Kidney tubule cell (primary cell): ENCODE data around the gene MBNL2.
"Not testable (repeated sequence)": the region's sequence is repeated elsewhere in the genome, so short reads cannot be mapped to it uniquely, and the experiment has no call there.

ENCODE experiments used
- DNase-seq: peaks from one replicate; pipeline ENCODE4 v3.0.0-alpha.2; 2018; ENCODE audit warnings: low spot score

The MBNL2 gene, protein sequence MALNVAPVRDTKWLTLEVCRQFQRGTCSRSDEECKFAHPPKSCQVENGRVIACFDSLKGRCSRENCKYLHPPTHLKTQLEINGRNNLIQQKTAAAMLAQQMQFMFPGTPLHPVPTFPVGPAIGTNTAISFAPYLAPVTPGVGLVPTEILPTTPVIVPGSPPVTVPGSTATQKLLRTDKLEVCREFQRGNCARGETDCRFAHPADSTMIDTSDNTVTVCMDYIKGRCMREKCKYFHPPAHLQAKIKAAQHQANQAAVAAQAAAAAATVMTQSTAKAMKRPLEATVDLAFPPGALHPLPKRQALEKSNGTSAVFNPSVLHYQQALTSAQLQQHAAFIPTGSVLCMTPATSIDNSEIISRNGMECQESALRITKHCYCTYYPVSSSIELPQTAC

GRCh38 chr13:97221989-97222700 lies at the start of gene MBNL2:
TSS of gene MBNL2 (plus strand) at chr13:97222333. CDS start at chr13:97276236, 53,903 bp downstream.
- peak; percentile 94 for DNase-seq

DNA sequence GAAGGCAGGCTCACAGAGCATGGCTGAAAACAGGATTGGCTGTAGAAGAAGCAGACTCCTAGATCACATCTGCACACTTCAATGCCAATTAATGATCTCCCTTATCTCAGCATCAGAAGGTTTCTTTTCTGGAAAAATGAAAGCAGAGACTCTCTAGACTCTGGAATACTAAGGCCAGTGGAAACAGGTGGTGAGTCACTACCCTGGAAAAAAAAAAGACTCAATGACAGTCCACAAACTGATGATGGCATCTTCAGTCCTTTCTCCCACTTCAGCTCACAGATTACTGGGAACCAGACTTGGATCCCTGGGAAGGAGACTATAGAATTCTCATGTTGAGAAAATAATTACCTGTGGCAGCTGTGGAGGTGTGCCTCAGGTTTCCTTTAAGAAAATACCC lies 47.5 kb upstream of the MBNL2 start:
- peak; percentile 20 for DNase-seq

DNA sequence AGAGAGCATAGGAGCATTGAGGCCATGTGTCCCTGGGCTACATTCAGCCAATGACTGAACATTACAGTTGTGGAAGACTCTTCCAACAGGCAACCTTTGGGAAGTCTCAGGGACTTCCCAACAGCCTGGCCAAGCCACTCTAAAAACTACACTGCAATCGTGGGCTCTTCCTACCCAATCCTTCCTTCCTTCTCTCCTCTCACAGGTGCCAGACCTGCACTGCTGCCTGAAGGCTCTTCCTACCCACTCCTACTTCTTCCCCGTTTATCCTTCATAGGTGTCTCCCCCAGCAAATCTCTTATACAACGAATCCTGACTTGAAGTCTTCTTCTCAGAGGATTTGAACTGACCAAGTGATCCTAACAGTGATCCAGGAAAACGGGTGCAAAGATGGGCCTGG lies 47.1 kb upstream of the MBNL2 start:
- DNase-seq, result no peak

DNA sequence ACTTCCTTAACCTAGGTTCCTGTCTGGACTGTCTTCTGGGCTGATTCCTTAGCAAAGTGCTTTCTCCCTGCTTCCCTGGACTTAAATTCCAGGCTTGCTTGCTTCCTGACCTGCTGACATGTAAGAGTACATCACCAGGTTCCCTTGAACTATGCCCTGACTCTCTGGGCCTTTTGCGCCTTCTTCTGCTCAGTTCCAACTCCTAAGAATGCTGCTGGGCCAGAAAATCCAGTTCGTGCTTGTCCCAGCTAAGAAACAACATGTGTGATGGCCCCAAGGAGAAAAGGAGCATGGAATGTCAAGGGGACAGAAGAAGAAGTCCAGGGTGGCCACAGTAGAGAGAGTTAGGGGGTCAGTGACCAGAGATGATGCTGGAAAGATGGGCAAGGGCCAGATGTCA lies 42.6 kb upstream of the MBNL2 start:
- DNase-seq, result no peak

DNA sequence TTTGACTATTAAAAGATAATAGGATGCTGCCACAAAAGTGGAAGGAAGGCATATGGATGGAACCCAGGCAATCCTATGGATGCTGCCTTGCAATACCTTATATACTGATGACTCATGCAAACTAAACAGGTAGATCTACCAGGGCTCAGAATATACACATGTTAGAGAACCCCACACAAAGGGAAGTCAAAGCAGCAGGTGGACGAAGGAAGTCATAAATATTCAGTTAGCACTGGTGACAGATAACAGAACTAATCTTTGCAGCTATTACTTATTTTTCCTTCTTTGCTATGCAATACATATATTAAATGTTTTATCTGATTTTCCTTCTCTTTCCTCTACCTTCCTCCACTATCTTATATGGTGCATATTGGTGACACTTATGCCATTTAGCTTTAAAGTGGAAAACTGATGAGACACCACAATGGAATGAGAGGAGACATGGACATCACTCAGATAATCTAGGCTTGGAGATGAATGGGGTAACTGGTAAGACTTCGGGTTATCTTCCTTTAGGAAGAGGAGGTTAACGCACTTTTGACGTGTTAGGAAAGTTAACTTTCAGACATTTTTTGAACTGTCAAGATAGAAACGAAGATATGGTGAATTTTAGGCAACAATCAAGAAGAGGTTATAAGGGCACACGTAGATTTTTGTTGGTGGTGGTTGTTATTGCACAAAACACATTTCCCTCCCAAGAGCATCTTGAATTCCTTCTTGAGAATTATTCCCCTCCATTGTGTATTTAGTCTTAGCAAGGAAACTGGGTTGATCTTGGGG lies 39.8 kb upstream of the MBNL2 start:
- no peak for DNase-seq

DNA sequence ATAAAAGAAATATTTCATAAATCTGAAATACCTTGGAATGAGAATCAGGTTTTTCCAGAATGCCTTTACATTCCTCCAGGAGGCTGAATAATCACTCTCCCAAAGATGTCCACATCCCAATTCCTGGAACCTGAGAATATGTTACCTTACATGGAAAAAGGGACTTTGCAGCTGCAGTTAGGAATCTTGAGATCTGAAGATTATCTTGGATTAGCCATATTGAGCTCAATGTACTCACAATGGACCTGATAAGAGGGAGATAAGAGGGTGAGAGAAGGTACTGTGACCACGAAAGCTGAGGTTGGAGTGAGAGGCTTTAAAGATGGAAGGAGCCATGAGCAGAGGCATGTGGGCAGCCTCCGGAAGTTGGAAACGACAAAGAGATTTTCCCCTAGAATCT lies 36.8 kb upstream of the MBNL2 start:
- DNase-seq, result no peak

- DNase-seq, result no peak
Observed at GRCh38 chr13:97185751-97186150, 36.4 kb upstream of the MBNL2 start.

GRCh38 chr13:97188207-97188606 lies 33.9 kb upstream of the MBNL2 start:
- no peak for DNase-seq

DNA sequence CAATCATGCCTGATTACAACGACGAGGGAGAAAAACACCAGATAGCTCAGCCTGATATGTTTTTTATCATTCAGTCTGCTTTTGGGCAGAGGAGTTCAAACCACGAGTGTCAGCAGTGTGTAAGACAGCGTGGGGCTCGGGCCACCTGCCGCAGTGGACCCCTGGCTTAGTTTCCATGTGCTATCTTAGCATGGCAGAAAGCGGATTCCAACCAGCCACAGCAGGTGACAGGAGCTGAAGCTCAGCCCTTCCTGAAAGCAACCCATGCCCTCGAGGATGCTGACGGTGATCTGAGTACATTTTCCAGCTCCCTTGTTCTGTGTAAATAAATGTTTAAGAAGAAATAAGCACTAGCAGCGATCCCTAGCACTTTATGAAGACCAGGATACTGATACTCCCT lies 32.2 kb upstream of the MBNL2 start:
- DNase-seq, result no peak

GRCh38 chr13:97191142-97191541 lies 31.0 kb upstream of the MBNL2 start:
- DNase-seq, result no peak

DNA sequence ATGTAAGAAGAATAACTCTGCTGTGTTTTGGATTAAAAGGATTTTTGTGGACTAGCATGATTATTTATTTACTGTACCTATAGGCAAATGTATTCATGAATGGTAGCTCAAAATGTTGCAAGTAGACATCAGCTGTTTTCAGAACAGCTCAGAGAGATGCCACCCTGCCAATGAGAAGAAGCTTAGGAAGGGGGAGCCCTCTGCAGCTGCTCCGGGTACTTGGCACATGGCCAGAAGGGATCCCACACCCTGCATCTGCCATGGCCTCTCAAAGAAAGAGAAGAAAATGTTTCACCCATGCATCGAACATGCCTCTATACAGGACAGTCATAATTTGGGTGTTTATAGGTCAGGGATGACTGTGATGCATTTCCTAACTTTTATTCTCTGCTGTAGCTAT lies 30.5 kb upstream of the MBNL2 start:
- DNase-seq, result no peak

GRCh38 chr13:97192166-97192565 lies 30.0 kb upstream of the MBNL2 start:
- DNase-seq, result no peak

DNA sequence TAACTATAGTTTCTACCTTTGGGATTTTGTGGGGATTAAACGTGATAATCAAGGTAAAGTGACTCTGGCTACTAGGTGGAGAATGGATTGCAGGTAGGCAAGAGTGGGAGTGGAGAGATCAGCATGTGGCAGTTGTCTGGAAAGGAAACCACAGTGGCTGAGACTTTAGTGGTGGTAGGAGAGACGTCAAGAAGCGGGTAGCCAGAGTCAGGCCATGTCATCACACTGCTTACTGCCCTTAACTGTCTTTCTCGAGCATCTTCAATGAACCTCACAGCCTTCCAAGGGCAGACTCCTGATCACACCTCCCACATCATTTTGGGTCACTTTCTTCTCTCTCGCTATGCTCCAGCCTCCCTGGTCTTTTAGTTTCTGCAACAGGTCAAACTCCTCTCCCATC lies 28.6 kb upstream of the MBNL2 start:
- no peak for DNase-seq

DNA sequence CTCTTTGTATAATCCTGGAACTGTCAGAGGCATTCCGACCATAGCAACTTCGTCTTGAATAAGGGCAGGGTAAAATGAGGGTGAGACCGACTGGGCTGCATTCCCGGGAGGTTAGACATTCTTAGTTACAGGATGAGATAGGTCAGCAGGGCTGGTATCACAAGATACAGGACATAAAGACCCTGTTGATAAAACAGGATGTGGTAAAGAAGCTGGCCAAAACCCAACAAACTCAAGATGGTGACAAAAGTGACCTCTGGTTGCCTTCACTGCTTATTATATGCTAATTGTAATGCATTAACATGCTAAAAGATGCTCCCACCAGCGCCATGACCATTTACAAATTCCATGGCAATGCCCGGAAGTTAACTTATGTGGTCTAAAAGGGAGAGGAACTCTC lies 27.7 kb upstream of the MBNL2 start:
- DNase-seq, result peak; percentile 89

GRCh38 chr13:97196340-97196739 lies 25.8 kb upstream of the MBNL2 start:
- no peak for DNase-seq

- peak; percentile 35 for DNase-seq
Observed at GRCh38 chr13:97198753-97199152, 23.4 kb upstream of the MBNL2 start.

DNA sequence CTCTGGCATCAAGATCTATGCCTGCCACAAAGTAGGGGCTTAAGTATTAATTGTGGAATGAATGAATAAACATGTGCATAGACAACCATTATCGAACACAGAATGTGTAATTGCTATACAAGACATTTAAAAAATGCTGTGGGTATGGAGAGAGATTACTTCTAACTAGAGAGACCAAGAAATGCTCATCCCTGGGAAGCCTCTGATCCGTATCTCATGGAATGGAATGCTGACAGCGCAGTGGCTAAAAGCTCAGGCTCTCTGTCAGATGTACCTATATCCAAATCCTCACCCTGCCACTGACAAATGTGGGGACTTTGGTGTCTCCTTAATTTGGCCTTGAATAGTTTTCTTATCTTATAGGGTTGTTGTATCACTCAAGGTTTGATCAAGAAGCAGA lies 22.7 kb upstream of the MBNL2 start:
- no peak for DNase-seq

DNA sequence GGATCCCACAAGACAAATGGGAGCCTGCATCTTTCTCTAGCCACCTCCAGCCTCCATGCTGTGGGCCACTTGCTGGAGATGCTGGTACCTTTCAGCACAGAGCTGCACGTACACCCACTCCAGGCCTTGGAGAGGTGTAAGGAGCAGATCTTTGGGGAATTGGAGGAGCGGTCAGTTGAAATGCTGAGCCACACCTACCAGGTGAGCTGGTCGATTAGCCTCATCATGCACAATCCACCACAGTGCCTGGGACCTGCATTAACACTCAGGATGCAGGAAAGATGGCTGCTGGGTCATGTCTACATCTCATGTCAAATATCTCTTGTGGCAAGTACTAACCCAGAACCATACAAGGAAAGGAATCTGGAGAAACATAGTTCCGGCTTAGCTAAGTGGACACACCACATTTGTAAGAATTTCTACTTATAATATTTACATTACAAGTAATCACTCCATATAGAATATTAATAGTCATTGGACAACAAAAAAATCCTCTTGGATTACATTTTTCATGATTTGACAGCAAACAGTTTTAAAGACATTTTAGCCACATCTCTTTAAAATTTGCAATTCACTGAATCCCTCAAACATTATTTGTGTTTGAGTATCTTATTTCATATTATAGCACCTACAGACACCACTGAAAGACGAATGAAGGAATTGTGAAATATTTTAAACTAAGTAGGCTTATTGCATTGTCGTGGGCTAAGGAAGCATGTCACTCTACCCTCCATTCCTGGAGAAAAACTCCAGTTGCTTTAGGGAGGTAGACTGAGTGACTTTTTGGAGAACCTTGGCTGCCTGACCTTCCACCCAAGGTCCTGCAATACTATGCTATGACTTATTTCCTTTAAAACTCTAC lies 21.8 kb upstream of the MBNL2 start:
- no peak for DNase-seq

DNA sequence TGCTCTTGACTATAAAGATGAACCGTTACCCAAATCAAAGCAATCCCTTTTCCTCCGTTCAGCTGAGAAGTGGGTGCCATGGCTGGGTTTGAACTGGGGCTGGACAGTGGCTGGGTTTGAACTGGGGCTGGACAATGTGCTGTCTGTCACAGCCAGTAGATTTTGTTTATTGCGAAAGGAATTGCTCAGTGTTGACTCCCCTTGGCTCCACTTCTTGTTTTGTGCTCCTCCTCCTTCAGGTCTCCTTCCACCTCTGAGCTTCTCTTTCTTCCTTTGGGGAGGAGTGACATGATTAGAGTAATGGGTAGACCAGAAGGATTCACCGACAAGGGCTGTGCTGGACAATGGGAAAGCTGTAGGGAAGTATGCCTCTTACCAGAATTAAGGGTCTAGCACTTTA lies 19.4 kb upstream of the MBNL2 start:
- DNase-seq, result no peak

- DNase-seq, result no peak
Observed at GRCh38 chr13:97205465-97205864, 16.7 kb upstream of the MBNL2 start.

DNA sequence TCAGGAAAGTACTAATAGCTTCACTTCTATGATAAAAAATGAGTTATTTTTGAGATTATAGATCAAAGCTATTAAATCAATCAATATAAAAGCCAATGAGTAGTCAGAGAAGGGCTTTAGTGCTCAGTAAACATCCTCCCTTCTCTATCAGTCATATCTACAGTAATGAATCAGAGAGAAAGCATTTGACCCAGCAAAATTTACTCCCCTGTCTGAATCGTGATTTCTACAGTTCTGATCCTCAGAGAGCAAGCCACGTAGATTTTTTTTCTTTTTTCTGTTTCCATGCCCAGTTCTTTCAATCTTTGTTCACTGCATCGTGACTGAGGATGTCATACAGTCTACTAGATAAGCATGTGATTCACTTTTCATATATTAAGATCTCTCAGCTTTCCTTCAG lies 16.2 kb upstream of the MBNL2 start:
- DNase-seq, result peak; percentile 37

DNA sequence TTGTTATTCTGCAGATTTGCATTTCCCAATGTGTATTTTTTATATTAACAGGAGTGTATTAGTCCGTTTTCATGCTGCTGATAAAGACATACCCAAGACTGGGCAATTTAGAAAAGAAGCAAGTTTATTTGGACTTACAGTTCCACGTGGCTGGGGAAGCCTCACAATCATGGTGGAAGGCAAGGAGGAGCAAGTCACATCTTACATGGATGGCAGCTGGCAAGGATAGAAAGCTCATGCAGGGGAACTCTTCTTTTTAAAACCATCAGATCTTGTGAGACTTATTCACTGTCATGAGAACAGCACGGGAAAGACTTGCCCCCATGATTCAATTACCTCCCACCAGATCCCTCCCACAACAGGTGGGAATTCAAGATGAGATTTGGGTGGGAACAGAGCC lies 14.9 kb upstream of the MBNL2 start:
- DNase-seq, result not testable (repeated sequence)
